Activated naive CD4-positive, alpha-beta T cell treated with anti-CD3 and anti-CD28 coated beads, Interleukin-2, amount 50 U/mL, for 72 hours (primary cell): ENCODE data around the gene MORN2. TPM values are rescaled to one million over a fixed set of nuclear protein-coding genes. Genes with fewer than 3 reads are reported as not detected.

Experiments
- ATAC-seq, 2 donors: fragments of 150-1000 bp; cut with Tn5 transposase; 2 replicates each; pipeline ENCODE4 v1.10.0; 2021; ENCODE audit warnings: mild to moderate bottlenecking in 2 of 2, moderate library complexity in 2 of 2
- DNase-seq, 2 donors: peaks; one replicate each; pipeline ENCODE4 v3.0.0; 2021 to 2022; ENCODE audit warnings: low spot score in 2 of 2
- H3K27ac Mint-ChIP-seq, 2 donors: one replicate each; pipeline ENCODE4 v1.8.0; 2022; ENCODE audit warnings: mild to moderate bottlenecking in 2 of 2, mixed read lengths in 2 of 2
- H3K36me3 Mint-ChIP-seq, 2 donors: one replicate each; pipeline ENCODE4 v1.8.0; 2022; ENCODE audit warnings: mixed read lengths in 2 of 2
- H3K9me3 Mint-ChIP-seq, 2 donors: one replicate each; pipeline ENCODE4 v1.8.0; 2022; ENCODE audit warnings: mixed read lengths in 2 of 2
- total RNA-seq, 2 donors: library from RNA; stranded (reverse); gene quantifications; one replicate each; pipeline ENCODE4 v1.2.3, GENCODE V29; 2022

Gene MORN2
- total RNA-seq, 2 donors from 2014 or later, result 3.8 to 7.6 TPM

DNA sequence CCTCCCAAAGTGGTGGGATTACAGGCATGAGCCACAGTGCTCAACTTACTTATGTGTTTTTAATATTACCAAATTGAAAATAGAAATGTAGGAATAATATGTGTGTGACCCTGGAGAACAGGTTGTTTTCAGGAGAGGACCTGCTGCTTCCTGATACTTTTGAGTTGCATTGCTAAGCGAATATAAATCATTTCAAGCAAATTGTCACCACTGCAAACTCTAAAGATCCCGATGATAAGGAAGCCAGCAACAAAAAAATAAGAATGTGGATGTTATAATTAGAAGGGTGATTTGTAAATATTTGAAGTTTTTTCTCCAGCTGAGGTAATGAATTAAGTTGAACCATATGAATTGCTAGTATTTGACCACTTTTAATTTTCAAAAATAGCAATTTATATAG is 54.8 kb downstream of the MORN2 start:
- ATAC-seq, result no peak
- no peaks in the 10 kb centered on the region for H3K9me3 Mint-ChIP-seq
- no peak for DNase-seq
- H3K27ac Mint-ChIP-seq, result no peak overlapping the region
- no peaks in the 10 kb centered on the region for H3K36me3 Mint-ChIP-seq

Other genes starting within 250 kb of the MORN2 start
- 10 to 100 TPM; 16.1 to 45.0 TPM for gene GALM, start 209.9 kb upstream of the MORN2 start, total RNA-seq
- gene SRSF7, start 124.6 kb upstream of the MORN2 start, total RNA-seq, result 100 to 1,000 TPM; 236 to 294 TPM
- 10 to 100 TPM; 23.8 to 25.4 TPM for gene GEMIN6, start 97.8 kb upstream of the MORN2 start, total RNA-seq
- gene DHX57, start within 50 bp of the MORN2 start, total RNA-seq, result 10 to 100 TPM; 14.4 to 14.8 TPM
- under 1 TPM; 0.14 to 0.19 TPM for gene ARHGEF33, start 13.9 kb downstream of the MORN2 start, total RNA-seq
- gene SOS1, start 245.1 kb downstream of the MORN2 start, total RNA-seq, result 10 to 100 TPM; 34.8 to 57.1 TPM